GM15510 (cell line): ENCODE measurements around the gene GALNT14.

Source experiments
- POLR2A ChIP-seq: IDR thresholded peaks from 3 replicates; pipeline ENCODE4 v1.6.1; 2011; ENCODE audit warnings: borderline replicate concordance; ENCODE audit not compliant: insufficient read length; ENCODE audit errors: extremely low read depth

The GALNT14 gene

DNA sequence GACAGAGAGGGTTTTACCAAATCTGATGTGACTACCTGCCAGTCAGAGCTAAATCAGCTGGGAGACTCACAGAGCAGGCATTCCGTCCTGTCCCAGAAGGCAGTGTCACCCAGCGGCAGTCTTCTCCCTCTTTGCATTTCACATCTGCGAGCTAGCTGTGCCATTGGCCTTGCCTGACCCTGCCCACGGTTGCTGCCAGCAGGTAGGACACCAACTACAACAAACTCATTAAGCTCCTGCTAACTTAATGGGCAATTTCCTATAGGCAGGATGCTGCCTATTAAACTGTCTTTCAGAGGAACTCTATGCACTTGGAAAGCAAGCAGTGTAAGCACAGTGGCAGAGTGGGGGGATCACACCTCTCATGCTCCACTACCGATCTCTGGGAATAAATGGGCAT is 214.6 kb downstream of the GALNT14 start:
- TF ChIP-seq POLR2A: no peak

DNA sequence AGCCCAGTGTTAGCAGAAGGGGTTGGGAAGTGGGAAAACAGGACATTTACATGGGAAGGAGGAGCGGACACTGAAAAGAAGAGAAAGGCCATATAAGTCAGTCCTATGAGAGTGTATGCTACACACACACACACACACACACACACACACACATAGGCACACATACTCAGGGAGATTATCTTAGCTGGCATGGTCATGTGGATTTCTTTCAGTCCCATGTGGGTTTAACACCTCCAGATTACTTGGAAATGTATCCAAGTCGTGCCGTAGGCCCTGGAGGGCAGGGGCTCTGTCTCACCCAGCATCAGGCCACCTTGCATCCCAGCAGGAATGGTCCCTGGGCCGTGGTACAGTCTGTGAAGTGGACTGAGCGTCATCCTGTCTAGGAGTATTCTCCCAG is 217.7 kb downstream of the GALNT14 start:
- no peak for TF ChIP-seq POLR2A

DNA sequence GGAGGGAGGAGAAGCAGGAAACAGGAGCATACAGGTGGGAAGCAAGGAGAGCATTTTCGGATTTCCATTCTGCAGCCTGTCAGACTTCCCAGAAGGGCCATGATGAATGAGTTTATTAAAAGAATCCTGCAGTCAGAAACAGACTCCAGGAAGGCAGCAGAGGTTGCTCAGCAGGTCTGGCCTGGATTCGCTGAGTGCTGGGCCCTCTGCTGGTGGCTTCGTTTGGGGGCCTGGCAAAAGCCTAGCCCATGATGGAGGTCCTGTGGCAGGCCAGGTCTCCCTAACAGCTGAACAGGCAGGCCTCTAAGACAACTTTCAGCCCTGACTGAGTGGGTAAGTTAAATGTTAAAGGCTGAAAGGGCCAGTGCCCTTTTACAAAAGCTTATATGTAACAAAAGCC is 222.8 kb downstream of the GALNT14 start:
- TF ChIP-seq POLR2A: no peak

DNA sequence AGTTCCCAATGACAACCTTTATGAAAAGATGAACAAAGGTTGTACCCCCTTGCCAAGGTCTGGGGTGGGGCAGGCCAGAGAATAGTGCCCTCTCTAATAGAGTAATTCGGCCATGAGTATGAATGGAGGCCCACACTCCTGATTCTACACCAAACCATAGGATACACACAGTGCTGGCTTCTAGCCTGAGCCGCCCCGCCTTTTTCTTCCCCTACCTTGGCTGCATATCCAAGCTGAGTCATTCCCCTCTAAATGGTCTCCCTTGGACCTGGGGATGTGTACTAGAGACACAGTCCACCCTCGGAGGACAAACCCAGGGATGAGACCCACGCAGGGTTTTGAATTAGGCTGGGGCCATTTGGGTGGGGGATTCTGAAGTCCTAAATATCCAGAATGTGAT is 223.8 kb downstream of the GALNT14 start:
- TF ChIP-seq POLR2A: no peak

DNA sequence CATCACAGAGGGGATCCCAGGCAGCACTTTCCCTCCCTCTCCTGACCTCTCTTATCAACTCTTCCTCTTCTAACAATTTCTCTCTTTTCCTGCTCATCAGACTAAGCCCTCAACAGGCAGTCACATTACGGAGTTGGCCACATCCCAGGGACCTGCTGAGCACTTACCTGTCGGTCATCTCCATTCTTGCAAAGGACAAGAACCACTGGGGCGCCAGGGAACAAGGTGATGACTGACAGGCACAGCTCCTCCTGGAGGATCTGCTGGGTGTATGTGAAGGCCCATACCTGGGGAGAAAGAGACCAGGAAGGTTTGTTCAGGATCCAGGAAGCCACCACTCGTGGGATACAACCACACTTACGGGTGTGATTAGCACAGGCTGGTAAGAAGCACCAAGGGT is 226.2 kb downstream of the GALNT14 start:
- TF ChIP-seq POLR2A: no peak

DNA sequence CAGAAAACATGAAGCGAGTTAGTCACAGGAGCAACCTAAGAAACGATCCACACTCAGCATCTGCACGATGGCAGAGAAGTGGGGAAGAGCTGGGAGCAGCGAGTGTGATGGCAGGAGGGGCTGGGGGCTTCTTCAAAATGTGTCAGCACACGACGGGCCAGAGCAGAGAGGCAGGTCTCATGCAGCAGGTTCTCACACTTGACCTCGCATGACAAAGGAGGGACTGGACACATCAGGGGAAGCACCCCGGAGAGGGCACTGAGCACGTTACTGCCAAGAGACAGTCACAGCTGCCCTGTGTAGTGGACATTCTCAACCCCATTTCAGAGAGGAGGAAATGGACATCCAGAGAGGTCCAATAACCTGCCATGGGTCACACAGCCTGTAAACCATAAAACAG is 226.9 kb downstream of the GALNT14 start:
- no peak for TF ChIP-seq POLR2A

DNA sequence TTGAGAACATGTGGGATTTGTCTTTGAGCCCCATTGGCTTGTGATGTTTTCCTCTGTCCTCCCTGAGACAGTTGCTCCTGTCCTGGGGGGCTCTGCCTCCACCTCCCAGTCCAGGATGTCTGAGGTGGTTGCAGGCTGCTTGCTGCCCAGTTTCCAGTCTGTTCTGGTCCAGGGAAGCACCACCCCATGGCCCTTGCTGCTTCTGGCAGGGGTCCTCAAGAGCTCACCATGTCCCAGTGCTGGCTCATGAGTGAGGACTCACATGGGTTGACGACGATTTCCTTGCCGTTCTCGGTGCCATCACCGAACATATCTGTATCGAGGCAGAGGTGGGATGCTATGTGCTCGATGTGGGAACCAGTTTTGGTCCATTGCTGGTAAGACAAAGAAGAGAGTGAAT is 227.6 kb downstream of the GALNT14 start:
- no peak for TF ChIP-seq POLR2A

DNA sequence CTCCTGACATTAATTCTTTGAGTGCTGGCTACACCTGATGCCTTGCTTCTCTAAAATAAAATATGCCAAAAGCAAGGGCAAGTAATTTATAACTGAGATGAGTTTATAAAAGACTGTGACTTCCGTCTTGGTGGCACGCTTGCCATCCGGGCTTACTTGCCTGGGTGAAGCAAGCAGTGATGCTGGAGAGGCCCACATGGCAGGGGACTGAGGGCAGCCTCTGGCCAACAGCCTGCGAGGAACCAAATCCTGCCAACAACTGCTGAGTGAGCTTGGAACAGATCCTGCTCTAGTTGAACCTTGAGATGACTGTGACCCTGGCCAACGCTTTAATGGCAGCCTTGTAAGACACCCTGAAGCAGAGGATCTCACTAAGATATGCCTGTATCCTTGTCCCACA is 234.9 kb downstream of the GALNT14 start:
- TF ChIP-seq POLR2A: no peak

DNA sequence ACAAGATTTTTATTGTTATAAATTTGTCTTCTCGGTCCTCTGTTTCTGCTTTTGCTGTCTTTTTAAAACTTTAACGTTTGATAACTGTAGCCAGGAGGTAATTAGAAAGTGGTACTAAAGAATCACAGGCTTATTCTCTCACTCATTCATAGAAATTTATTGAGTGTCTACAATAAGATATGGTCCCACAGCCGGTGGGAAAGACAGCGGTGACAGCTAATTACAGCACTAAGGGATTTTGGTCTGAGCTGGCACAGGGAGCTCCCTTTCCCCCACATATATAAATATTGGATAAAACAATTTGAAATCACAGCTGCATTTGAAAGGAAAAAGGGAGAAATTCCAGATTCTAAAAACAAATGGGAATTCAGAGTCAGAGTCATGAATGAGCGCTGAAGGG is 237.9 kb downstream of the GALNT14 start:
- TF ChIP-seq POLR2A: no peak

DNA sequence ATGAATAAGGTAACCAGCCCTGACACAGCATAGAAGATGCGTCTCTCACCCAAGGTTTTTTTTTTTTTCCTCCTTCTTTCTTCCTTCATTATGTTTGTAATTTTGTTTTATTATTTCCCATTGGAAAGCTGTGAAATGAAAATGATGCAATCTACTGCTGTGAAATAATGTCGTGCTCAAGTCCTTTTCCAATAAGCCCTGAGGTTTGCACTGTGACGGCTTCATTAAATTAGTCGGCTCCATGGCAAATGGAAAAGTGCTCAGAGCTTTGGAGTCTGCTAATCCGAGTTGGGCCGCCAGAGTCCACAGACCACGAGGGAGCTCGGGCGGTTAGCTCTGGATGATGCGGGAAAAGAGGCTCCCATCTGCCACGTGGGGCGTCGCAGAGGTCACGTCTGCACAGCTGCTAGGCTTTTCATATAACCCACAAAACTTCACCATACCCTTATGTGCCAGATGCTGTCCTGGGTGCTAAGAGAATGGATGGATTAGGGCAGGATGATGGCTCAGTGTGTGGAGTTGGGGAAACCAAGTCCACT is 238.7 kb downstream of the GALNT14 start:
- no peak for TF ChIP-seq POLR2A

DNA sequence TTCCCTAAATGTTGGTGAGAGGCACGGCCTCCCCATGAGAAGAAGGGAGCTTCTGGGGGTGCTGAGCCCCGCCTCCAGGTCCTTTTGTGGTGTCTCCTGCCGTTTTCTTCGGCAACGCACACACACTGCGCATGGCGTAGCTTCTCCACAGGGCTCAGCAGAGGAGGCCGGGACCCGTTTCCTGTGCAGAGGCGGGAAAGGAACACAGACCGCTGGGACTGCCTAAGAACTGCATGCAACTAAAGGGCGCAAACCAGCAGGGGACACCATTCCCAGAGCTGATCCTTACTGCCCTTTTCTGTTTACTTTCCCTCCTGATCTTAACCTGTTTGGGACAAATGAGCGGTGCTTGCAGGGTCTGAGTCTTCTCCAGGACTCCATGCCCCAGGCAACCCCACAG is 240.7 kb downstream of the GALNT14 start:
- TF ChIP-seq POLR2A: no peak

DNA sequence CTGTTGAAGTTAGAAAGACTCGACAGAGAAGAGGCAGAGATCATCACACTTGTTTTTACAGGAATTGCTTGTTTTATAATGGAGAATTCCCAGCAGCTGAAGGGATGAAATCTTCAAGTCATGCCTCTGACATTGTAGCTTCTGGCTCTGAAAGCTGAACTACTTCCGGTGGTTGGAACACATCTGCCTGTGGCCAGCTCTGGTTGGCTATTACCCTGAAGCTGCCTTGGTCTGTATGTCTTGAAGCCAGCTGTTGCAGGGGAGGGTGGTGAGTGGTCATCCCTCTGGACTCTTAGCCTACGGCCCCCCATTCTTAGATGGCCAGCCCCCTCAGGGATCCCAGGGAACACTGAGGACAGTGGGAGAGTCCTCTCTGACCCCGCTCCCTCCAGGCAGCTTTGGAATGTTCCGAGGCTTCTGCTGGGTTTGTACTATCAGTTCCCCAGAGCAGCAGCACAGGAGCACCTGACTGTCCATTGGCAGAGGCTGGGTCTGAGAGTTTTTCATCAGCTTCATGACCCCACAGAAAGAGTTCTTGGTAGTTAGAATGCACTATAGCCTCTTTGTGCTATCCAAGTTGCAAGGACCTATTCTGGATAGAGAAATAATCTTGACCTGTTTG is 243.6 kb downstream of the GALNT14 start:
- no peak for TF ChIP-seq POLR2A

DNA sequence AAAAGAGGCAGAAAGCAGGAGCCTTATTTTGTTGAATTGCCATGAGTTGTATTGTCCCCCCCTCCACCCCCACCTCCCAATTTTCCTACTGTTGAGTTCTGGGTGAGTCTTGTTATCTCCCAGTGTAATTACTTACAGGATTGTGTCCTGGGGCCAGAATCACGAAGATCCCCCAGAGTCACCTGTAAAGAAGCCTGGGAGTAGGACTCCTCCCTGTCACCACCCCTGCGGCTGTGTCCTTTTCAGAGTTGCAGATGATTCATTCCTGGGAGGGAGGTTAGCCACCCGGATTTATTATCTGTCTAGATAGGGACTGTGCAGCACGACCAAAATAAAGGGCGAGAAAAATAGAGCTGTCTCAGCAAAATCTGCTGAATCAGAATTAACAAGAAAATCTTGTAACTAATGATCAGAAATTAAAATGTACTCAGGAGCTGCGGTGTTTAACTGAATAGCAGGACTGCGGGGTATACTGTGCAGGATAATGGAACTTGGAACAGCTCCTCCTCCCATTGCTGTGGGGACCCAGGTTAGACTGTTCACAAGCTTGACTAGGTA is 249.3 kb downstream of the GALNT14 start:
- TF ChIP-seq POLR2A: no peak

DNA sequence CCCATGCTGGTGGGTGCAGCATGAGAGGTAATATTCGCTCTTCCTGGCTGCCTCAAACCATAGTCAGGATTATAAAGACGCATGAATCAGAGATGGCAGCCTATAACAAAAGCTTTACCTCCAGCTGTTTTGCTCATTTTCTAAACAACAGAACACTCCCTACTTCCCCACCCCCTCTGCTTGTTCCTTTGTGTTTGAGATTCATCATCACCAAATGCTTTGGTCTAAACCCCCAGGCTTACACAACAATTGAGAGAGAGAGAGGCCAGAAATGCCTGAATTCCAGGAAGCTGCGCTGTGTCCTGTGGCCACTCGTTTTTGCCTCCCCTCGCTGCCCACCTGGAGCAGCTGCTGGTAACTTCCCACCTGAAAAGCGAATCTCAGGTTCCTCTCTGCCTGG is 252.2 kb downstream of the GALNT14 start:
- TF ChIP-seq POLR2A: no peak

DNA sequence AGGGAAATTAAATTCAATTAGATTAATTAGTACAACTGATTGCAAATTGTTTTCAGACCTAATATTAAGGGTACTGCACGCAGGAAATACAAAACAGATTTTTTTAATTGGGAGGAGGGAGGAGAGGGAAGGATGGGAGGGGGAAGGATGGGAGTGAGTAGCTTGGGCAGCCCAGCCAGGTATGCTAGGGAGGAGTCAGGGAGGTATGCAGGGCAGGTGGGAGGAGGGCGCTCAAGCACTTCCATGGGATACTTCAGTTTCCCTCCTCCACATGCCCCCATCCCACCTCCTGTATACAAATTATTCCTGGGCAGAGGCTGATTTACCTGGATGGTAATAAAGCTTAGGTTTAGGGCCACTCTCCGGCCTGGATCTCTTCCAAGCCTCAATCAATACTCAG is 254.4 kb downstream of the GALNT14 start:
- TF ChIP-seq POLR2A: no peak

DNA sequence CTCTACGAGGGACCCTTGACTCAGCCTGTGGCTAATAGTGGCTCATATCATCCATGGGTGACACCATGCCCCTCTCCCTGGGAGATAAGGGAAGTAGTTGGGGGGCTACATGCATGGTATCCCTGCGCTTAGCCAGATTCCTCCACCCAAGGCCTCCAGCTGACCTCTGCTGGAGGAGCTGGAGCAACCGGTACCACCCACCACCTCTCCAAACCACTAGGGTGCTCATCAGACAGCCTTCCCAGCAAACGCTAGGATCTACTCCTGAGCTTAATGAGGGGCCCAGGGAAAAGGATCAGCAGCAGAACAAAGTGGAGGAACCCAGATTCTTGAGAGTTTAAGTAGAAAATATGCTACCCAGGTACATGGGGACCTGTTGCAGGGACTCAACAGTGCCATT is 255.1 kb downstream of the GALNT14 start:
- TF ChIP-seq POLR2A: no peak

DNA sequence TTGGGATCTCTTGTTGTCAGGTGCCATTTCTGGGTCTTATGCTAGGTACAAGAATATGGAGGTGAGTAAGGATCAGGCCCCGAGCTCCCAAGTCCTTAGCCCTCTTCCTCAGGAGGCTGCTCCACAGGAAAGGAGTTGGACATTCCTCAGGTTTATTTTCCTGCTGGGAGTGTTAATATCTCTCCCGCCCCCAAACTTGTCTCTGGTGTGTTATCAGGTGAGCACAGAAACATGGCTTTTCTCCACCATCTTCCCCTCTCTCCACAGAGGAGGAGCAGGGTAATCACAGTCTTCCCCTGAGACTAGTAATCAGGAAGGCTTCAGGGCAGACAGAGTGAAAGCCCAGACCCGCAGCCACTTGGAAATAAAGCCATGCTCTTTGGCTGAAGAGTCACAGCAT is 257.7 kb downstream of the GALNT14 start:
- TF ChIP-seq POLR2A: no peak

DNA sequence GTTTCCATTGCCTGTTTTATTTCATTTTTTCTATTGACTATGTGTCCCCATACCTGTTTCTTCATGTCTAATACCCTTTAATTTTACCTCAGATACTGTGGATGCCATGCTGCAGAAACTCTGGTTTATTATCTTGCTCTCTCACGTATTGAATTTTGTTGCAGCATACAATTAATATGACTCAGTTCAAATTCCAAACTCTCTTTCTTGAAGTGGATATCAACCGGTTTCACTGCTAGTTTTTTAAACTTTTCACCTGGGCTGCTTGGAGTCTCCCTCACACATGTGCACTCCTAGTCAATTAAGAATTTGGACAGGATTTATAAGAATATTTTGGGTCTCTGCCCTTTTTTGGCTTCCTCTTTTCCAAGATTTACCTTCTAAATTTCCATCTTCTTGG is 260.4 kb downstream of the GALNT14 start:
- TF ChIP-seq POLR2A: no peak

DNA sequence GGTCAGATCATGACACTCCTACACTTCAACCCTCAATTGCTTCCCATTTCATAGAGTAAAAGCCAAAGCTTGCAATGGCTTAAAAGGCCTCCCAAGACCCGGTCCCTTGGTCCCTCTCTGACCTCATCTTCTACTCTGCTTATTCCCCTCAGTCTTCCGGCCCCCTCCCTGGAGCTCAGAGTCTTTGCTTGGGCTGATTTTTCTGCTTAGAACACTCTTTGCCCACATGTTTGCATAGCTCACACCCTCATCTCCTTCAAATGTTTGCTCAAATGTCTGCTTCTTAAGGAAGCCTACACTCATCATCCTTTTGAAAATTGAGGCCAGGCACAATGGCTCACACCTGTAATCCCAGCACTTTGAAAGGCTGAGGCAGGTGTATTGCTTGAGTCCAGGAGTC is 265.4 kb downstream of the GALNT14 start:
- no peak for TF ChIP-seq POLR2A
